SH-SY5Y (cell line): ENCODE data around the gene GXYLT1.

ENCODE experiments used
- GATA2 ChIP-seq: IDR thresholded peaks from 2 replicates; pipeline ENCODE4 v1.6.1; 2011; ENCODE audit warnings: mild to moderate bottlenecking, low read depth, low read length
- GATA3 ChIP-seq: IDR thresholded peaks from 2 replicates; pipeline ENCODE4 v1.6.1; 2011; ENCODE audit warnings: low read depth, mild to moderate bottlenecking, low read length, moderate library complexity

DNA sequence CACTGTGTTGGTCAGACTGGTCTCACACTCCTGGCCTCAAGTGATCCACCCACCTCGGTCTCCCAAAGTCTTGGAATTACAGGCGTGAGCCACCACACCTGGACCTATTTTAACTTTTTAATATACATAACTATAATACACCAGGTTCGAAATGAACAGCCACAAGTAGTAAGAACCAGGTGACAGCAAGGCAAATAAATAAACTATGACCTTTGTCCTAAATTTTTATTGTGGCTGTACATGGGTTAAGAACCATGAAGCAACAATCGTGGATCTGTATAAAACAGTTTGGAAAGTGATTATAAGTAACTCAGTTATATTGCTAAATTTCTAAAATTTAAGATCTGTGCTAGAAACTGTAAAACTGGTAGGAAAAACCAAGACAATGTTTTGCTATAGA, 41.5 kb downstream of the GXYLT1 start:
- TF ChIP-seq GATA2 (no peak), GATA3 (no peak)
